B cell (primary cell): ENCODE measurements around the gene SLC35G2.

Experiments used
- CTCF ChIP-seq: fragments of 200-600 bp; IDR thresholded peaks from one replicate; pipeline ENCODE4 v1.8.0; 2022; ENCODE audit warnings: antibody characterized with exemption, mild to moderate bottlenecking
- EZH2 ChIP-seq: IDR thresholded peaks from 2 replicates; pipeline ENCODE4 v1.6.1; 2012; ENCODE audit warnings: borderline replicate concordance, low read depth, mild to moderate bottlenecking, moderate library complexity, low read length; ENCODE audit not compliant: insufficient read depth, poor library complexity, severe bottlenecking

- TF ChIP-seq CTCF = no peak
- no peak for TF ChIP-seq EZH2
These were observed 20.6 kb downstream of the SLC35G2 start for GRCh38 chr3:136839556-136839931.
